CD14-positive monocyte (primary cell): ENCODE measurements around the gene DHX30. TPM values are rescaled to one million over a fixed set of nuclear protein-coding genes. Genes with fewer than 3 reads are reported as not detected.
A peak's percentile ranks its signal among the peaks of the same experiment; 100 is the strongest.

Experiments used
- DNase-seq, 3 donors: peaks; one replicate each; pipeline ENCODE4 v3.0.0-alpha.2; 2011 to 2022
- H2AFZ ChIP-seq: 2 replicates; pipeline ENCODE4 v1.6.0; 2012; ENCODE audit warnings: mild to moderate bottlenecking, low read depth, low read length, inconsistent platforms; ENCODE audit not compliant: insufficient read depth, poor library complexity, severe bottlenecking
- H3K27ac ChIP-seq, 2 donors: 1 replicate in 1 of 2; 2 replicates in 1 of 2; pipeline ENCODE4 v1.5.1; 2012 to 2013; ENCODE audit warnings: low read length in 2 of 2, control low read depth in 1 of 2, inconsistent platforms in 1 of 2, low read depth in 1 of 2, mild to moderate bottlenecking in 1 of 2
- H3K27me3 ChIP-seq, 2 donors: one replicate each; pipeline versions ENCODE4 v1.6.0 to v1.6.1; 2011 to 2013; ENCODE audit warnings: low read length in 2 of 2; ENCODE audit not compliant: control insufficient read depth in 2 of 2, insufficient read depth in 2 of 2
- H3K36me3 ChIP-seq, 2 donors: replicated peaks in 1 of 2; 1 replicate in 1 of 2; 2 replicates in 1 of 2; pipeline versions ENCODE4 v1.5.1 to v1.6.1; 2012 to 2013; ENCODE audit warnings: low read length in 2 of 2, control low read depth in 1 of 2, inconsistent platforms in 1 of 2, mild to moderate bottlenecking in 1 of 2; ENCODE audit not compliant: insufficient read depth in 2 of 2, control insufficient read depth in 1 of 2
- H3K4me1 ChIP-seq, 2 donors: 1 replicate in 1 of 2; 2 replicates in 1 of 2; pipeline versions ENCODE4 v1.5.1 to v1.6.1; 2012 to 2013; ENCODE audit warnings: low read length in 2 of 2, control low read depth in 1 of 2, inconsistent platforms in 1 of 2, mild to moderate bottlenecking in 1 of 2, moderate library complexity in 1 of 2; ENCODE audit not compliant: insufficient read depth in 2 of 2, control insufficient read depth in 1 of 2
- H3K4me2 ChIP-seq: replicated peaks from 2 replicates; pipeline ENCODE3; 2012; ENCODE audit warnings: low read length, moderate library complexity, mild to moderate bottlenecking; ENCODE audit not compliant: poor library complexity, severe bottlenecking; ENCODE audit errors: extremely low read depth
- H3K4me3 ChIP-seq, 3 experiments: fragments of 200-600 bp in 1 of 3; sonication (generic) in 1 of 3; replicated peaks in 1 of 3; 1 replicate in 2 of 3; 2 replicates in 1 of 3; pipeline ENCODE4 v1.5.1; 2011 to 2013; ENCODE audit warnings: low read length in 3 of 3, mild to moderate bottlenecking in 3 of 3, control low read depth in 2 of 3, low read depth in 2 of 3, inconsistent platforms in 1 of 3, moderate library complexity in 1 of 3
- H3K79me2 ChIP-seq: 2 replicates; pipeline ENCODE4 v1.6.0; 2012; ENCODE audit warnings: mild to moderate bottlenecking, control low read depth, inconsistent platforms, low read length, moderate library complexity; ENCODE audit not compliant: insufficient read depth
- H3K9ac ChIP-seq: 2 replicates; pipeline ENCODE4 v1.6.0; 2017; ENCODE audit warnings: low read length, mild to moderate bottlenecking; ENCODE audit not compliant: insufficient read depth, poor library complexity, severe bottlenecking
- H3K9me3 ChIP-seq, 2 donors: replicated peaks in 1 of 2; 1 replicate in 1 of 2; 2 replicates in 1 of 2; pipeline versions ENCODE4 v1.5.1 to v1.6.1; 2012 to 2013; ENCODE audit warnings: low read length in 2 of 2, control low read depth in 1 of 2; ENCODE audit not compliant: control insufficient read depth in 1 of 2, insufficient read depth in 1 of 2
- H4K20me1 ChIP-seq: 2 replicates; pipeline ENCODE4 v1.6.0; 2012; ENCODE audit warnings: mild to moderate bottlenecking, low read length, control low read depth, moderate library complexity; ENCODE audit not compliant: insufficient read depth
- H3K27ac Mint-ChIP-seq, 7 donors: one replicate each; pipeline ENCODE4 v1.8.0; 2020; ENCODE audit warnings: mild to moderate bottlenecking in 7 of 7, mixed read lengths in 7 of 7, moderate library complexity in 6 of 7, inconsistent platforms in 2 of 7
- H3K27me3 Mint-ChIP-seq, 3 donors: one replicate each; pipeline ENCODE4 v1.8.0; 2021 to 2022; ENCODE audit warnings: low read depth in 3 of 3, mild to moderate bottlenecking in 3 of 3, mixed read lengths in 3 of 3, moderate library complexity in 3 of 3, inconsistent platforms in 1 of 3
- H3K36me3 Mint-ChIP-seq, 2 donors: one replicate each; pipeline ENCODE4 v1.8.0; 2020; ENCODE audit warnings: mixed read lengths in 2 of 2, inconsistent platforms in 1 of 2, mild to moderate bottlenecking in 1 of 2
- H3K4me1 Mint-ChIP-seq: one replicate; pipeline ENCODE4 v1.8.0; 2020; ENCODE audit warnings: mild to moderate bottlenecking, mixed read lengths
- H3K4me3 Mint-ChIP-seq, 2 donors: one replicate each; pipeline ENCODE4 v1.8.0; 2020; ENCODE audit warnings: mild to moderate bottlenecking in 2 of 2, mixed read lengths in 2 of 2, moderate library complexity in 1 of 2
- H3K9me3 Mint-ChIP-seq, 7 donors: one replicate each; pipeline ENCODE4 v1.8.0; 2020 to 2022; ENCODE audit warnings: mixed read lengths in 7 of 7, mild to moderate bottlenecking in 6 of 7, moderate library complexity in 6 of 7, inconsistent platforms in 2 of 7
- CTCF ChIP-seq: fragments of 200-600 bp; IDR thresholded peaks from one replicate; pipeline ENCODE4 v1.8.0; 2022; ENCODE audit warnings: antibody characterized with exemption, mild to moderate bottlenecking
- WGBS: methylation state at CpG from one replicate; pipeline ENCODE4 v1.1.5; 2013; ENCODE audit warnings: missing lambda C conversion rate; ENCODE audit not compliant: insufficient coverage; 5-methylcytosine and 5-hydroxymethylcytosine counted together
- intact Hi-C, 2 donors: fragments of 100-400 bp; cut with micrococcal nuclease; formaldehyde crosslinking; loops; one replicate each; pipeline versions ENCODE4 v1.15.0 to v1.15.1; 2023
- polyA plus RNA-seq, 3 donors: library from polyadenylated mRNA; depleted of rRNA in 1 of 3; unstranded in 2 of 3; stranded (reverse) in 1 of 3; fragments of 300-500 nt in 2 of 3; fragments of >200 nt in 1 of 3; fragmentation: Illumina TruSeq in 2 of 3; gene quantifications; 1 replicate in 2 of 3; 2 replicates in 1 of 3; pipeline ENCODE4 v1.2.3, GENCODE V29; 2012 to 2021

The DHX30 gene
- polyA plus RNA-seq, 3 donors, result 19.4 to 43.9 (median 20.1) TPM

GRCh38 chr3:47782446-47783308 is 20.3 kb upstream of the DHX30 start:
- Histone ChIP-seq H3K27me3 (no peaks in the 10 kb centered on the region), H3K4me2 (peak overlapping the region; percentile 78), H3K4me1 (peaks cover 25 to 31% of the 10 kb centered on the region in 2 donors), H3K27ac (peak overlapping the region; percentile 96), H3K9ac (peak overlapping the region; percentile 91), H4K20me1 (peaks cover 27% of the 10 kb centered on the region), H3K79me2 (peaks cover 51% of the 10 kb centered on the region), H3K36me3 (no peaks in the 10 kb centered on the region), H3K9me3 (no peaks in the 10 kb centered on the region), H2AFZ (peak overlapping the region; percentile 98), H3K4me3 (peak overlapping the region; percentile 51 to 89 (median 79))
- peak overlapping the region; percentile 93 to 98 for H3K4me3 Mint-ChIP-seq
- H3K27ac Mint-ChIP-seq, result peak overlapping the region; percentile 94 to 99 (median 98)
- no peaks in the 10 kb centered on the region for H3K9me3 Mint-ChIP-seq
- H3K27me3 Mint-ChIP-seq, result peaks cover 0 to 3% (median 0%) of the 10 kb centered on the region in 3 donors
- no peak for DNase-seq
- TF ChIP-seq CTCF, result no peak
- intact Hi-C loops, result loop anchor here in 1 of 2 donors (10.0 kb wide), 1 partner anchor 662 kb away; the partner anchor contains the start of genes ATRIP, CCDC51 and TMA7
- H3K4me1 Mint-ChIP-seq, result peaks cover 26% of the 10 kb centered on the region
- H3K36me3 Mint-ChIP-seq, result no peaks in the 10 kb centered on the region
- 65% methylated on average over 12 of the region's 23 CpGs for WGBS

GRCh38 chr3:47783673-47784072 is 19.3 kb upstream of the DHX30 start:
- Histone ChIP-seq H3K9ac (no peak overlapping the region), H3K27ac (no peak overlapping the region), H4K20me1 (peaks cover 20% of the 10 kb centered on the region), H2AFZ (no peak overlapping the region), H3K79me2 (peaks cover 41% of the 10 kb centered on the region), H3K4me1 (peaks cover 29 to 31% of the 10 kb centered on the region in 2 donors), H3K9me3 (no peaks in the 10 kb centered on the region), H3K36me3 (no peaks in the 10 kb centered on the region), H3K4me3 (no peak overlapping the region), H3K27me3 (no peaks in the 10 kb centered on the region), H3K4me2 (no peak overlapping the region)
- peaks cover 0 to 3% (median 0%) of the 10 kb centered on the region in 3 donors for H3K27me3 Mint-ChIP-seq
- H3K36me3 Mint-ChIP-seq, result no peaks in the 10 kb centered on the region
- no peak for DNase-seq
- H3K9me3 Mint-ChIP-seq, result no peaks in the 10 kb centered on the region
- H3K27ac Mint-ChIP-seq, result no peak overlapping the region
- intact Hi-C loops, result loop anchor here in 1 of 2 donors (10.0 kb wide), 1 partner anchor 661 kb away; the partner anchor contains the start of genes ATRIP, CCDC51 and TMA7
- H3K4me1 Mint-ChIP-seq, result peaks cover 28% of the 10 kb centered on the region
- no peak overlapping the region for H3K4me3 Mint-ChIP-seq
- no peak for TF ChIP-seq CTCF
